ENCODE results near the gene BICDL1.

The BICDL1 gene

DNA sequence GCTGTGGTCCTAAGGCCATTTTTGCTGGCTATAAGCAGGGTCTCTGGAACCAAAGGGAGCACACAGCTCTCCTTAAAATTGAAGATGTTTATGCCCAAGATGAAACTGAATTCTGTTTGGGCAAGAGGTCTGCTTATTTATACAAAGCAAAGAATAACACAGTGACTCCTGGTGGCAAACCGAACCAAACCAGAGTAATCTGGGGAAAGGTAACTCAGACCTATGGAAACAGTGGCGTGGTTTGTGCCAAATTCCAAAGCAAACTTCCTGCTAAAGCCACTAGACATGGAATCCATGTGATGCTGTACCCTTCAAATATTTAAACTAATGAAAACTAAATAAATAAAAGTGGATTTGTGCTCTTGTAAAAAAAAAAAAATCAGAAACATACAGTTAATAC, 29.6 kb upstream of the BICDL1 start:
- ChIA-PET CTCF (no interaction called here), POLR2A (no interaction called here)
- no peaks in the 10 kb centered on the region for H3K4me1 ChIP-seq (ENCODE audit: control insufficient read depth, insufficient read depth, low read length)
- no peaks in the 10 kb centered on the region for H3K36me3 ChIP-seq (ENCODE audit: control insufficient read depth in 2 of 2, insufficient read depth in 1 of 2, low read length in 2 of 2)
- TF ChIP-seq FEZF1 (tag by site-specific recombination; IDR thresholded peaks at IDR 0.05) (no peak), ZNF121 (tag by site-specific recombination; IDR thresholded peaks at IDR 0.05) (no peak)
- TF ChIP-seq, protein P1, sequence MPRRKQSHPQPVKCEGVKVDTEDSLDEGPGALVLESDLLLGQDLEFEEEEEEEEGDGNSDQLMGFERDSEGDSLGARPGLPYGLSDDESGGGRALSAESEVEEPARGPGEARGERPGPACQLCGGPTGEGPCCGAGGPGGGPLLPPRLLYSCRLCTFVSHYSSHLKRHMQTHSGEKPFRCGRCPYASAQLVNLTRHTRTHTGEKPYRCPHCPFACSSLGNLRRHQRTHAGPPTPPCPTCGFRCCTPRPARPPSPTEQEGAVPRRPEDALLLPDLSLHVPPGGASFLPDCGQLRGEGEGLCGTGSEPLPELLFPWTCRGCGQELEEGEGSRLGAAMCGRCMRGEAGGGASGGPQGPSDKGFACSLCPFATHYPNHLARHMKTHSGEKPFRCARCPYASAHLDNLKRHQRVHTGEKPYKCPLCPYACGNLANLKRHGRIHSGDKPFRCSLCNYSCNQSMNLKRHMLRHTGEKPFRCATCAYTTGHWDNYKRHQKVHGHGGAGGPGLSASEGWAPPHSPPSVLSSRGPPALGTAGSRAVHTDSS (tag by site-specific recombination; IDR thresholded peaks at IDR 0.05), result no peak
- no peak overlapping the region for H3K27ac ChIP-seq (ENCODE audit: extremely low read depth, low read depth, low read length)
- H3K9me3 ChIP-seq (ENCODE audit: control insufficient read depth, insufficient read depth, low read depth, low read length), result no peaks in the 10 kb centered on the region
- H3K4me3 ChIP-seq (ENCODE audit: low read depth, low read length), result no peak overlapping the region

DNA sequence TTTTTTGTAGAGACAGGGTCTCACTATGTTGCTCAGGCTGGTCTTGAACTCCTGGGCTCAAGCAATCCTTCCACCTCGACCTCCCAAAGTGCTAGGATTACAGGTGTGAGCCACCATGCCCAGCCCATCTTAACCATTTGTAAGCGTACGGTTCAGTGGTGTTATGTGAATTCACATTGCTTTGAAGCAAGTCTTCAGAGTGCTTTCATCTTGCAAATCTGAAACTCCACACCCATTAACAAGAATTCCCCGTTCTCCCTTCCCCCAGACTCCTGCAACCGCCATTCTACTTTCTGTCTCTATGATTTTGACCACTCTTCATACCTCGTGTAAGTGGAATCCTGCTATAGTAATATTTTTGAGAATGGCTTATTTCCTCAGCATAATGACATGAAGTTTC, 24.9 kb upstream of the BICDL1 start:
- TF ChIP-seq SP7 (tag by site-specific recombination; IDR thresholded peaks at IDR 0.05) (no peak), ZNF354C (tag by site-specific recombination; IDR thresholded peaks at IDR 0.05; ENCODE audit: borderline replicate concordance, low read depth) (no peak), GLIS1 (tag by site-specific recombination; IDR thresholded peaks at IDR 0.05) (no peak), ZBTB7A (tag by site-specific recombination; IDR thresholded peaks at IDR 0.05; ENCODE audit: low read depth) (no peak), GLIS2 (tag by site-specific recombination; IDR thresholded peaks at IDR 0.05) (no peak), KLF16 (tag by site-specific recombination; IDR thresholded peaks at IDR 0.05) (no peak), ZNF560 (tag by site-specific recombination; IDR thresholded peaks at IDR 0.05; ENCODE audit: borderline replicate concordance) (no peak), ZNF239 (tag by site-specific recombination; IDR thresholded peaks at IDR 0.05) (no peak), SCRT1 (tag by site-specific recombination; IDR thresholded peaks at IDR 0.05; ENCODE audit: borderline replicate concordance) (no peak), ZNF121 (tag by site-specific recombination; IDR thresholded peaks at IDR 0.05) (no peak), ZNF248 (tag by site-specific recombination; IDR thresholded peaks at IDR 0.05) (no peak), ZNF274 (IDR thresholded peaks at IDR 0.05; ENCODE audit: low read length) (no peak), ZNF274 (tag by site-specific recombination; IDR thresholded peaks at IDR 0.05; ENCODE audit: borderline replicate concordance) (no peak)
- TF ChIP-seq, protein P2, sequence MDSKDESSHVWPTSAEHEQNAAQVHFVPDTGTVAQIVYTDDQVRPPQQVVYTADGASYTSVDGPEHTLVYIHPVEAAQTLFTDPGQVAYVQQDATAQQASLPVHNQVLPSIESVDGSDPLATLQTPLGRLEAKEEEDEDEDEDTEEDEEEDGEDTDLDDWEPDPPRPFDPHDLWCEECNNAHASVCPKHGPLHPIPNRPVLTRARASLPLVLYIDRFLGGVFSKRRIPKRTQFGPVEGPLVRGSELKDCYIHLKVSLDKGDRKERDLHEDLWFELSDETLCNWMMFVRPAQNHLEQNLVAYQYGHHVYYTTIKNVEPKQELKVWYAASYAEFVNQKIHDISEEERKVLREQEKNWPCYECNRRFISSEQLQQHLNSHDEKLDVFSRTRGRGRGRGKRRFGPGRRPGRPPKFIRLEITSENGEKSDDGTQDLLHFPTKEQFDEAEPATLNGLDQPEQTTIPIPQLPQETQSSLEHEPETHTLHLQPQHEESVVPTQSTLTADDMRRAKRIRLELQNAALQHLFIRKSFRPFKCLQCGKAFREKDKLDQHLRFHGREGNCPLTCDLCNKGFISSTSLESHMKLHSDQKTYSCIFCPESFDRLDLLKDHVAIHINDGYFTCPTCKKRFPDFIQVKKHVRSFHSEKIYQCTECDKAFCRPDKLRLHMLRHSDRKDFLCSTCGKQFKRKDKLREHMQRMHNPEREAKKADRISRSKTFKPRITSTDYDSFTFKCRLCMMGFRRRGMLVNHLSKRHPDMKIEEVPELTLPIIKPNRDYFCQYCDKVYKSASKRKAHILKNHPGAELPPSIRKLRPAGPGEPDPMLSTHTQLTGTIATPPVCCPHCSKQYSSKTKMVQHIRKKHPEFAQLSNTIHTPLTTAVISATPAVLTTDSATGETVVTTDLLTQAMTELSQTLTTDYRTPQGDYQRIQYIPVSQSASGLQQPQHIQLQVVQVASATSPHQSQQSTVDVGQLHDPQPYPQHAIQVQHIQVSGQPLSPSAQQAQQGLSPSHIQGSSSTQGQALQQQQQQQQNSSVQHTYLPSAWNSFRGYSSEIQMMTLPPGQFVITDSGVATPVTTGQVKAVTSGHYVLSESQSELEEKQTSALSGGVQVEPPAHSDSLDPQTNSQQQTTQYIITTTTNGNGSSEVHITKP (tag by site-specific recombination; IDR thresholded peaks at IDR 0.05), result no peak
- TF ChIP-seq, protein P3, sequence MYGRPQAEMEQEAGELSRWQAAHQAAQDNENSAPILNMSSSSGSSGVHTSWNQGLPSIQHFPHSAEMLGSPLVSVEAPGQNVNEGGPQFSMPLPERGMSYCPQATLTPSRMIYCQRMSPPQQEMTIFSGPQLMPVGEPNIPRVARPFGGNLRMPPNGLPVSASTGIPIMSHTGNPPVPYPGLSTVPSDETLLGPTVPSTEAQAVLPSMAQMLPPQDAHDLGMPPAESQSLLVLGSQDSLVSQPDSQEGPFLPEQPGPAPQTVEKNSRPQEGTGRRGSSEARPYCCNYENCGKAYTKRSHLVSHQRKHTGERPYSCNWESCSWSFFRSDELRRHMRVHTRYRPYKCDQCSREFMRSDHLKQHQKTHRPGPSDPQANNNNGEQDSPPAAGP (tag by site-specific recombination; IDR thresholded peaks at IDR 0.05), result no peak
- TF ChIP-seq, protein P4, sequence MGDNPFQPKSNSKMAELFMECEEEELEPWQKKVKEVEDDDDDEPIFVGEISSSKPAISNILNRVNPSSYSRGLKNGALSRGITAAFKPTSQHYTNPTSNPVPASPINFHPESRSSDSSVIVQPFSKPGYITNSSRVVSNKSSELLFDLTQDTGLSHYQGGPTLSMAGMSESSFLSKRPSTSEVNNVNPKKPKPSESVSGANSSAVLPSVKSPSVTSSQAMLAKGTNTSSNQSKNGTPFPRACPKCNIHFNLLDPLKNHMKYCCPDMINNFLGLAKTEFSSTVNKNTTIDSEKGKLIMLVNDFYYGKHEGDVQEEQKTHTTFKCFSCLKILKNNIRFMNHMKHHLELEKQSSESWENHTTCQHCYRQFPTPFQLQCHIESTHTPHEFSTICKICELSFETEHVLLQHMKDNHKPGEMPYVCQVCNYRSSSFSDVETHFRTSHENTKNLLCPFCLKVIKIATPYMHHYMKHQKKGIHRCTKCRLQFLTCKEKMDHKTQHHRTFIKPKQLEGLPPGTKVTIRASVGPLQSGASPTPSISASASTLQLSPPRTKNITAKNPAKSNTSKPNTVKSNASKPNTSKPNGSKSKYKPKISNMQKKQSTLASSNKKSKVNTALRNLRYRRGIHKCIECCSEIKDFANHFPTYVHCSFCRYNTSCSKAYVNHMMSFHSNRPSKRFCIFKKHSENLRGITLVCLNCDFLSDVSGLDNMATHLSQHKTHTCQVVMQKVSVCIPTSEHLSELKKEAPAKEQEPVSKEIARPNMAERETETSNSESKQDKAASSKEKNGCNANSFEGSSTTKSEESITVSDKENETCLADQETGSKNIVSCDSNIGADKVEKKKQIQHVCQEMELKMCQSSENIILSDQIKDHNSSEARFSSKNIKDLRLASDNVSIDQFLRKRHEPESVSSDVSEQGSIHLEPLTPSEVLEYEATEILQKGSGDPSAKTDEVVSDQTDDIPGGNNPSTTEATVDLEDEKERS (tag by site-specific recombination; IDR thresholded peaks at IDR 0.05), result no peak
- TF ChIP-seq, protein P5, sequence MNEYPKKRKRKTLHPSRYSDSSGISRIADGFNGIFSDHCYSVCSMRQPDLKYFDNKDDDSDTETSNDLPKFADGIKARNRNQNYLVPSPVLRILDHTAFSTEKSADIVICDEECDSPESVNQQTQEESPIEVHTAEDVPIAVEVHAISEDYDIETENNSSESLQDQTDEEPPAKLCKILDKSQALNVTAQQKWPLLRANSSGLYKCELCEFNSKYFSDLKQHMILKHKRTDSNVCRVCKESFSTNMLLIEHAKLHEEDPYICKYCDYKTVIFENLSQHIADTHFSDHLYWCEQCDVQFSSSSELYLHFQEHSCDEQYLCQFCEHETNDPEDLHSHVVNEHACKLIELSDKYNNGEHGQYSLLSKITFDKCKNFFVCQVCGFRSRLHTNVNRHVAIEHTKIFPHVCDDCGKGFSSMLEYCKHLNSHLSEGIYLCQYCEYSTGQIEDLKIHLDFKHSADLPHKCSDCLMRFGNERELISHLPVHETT (tag by site-specific recombination; IDR thresholded peaks at IDR 0.05), result no peak
- TF ChIP-seq, protein P6, sequence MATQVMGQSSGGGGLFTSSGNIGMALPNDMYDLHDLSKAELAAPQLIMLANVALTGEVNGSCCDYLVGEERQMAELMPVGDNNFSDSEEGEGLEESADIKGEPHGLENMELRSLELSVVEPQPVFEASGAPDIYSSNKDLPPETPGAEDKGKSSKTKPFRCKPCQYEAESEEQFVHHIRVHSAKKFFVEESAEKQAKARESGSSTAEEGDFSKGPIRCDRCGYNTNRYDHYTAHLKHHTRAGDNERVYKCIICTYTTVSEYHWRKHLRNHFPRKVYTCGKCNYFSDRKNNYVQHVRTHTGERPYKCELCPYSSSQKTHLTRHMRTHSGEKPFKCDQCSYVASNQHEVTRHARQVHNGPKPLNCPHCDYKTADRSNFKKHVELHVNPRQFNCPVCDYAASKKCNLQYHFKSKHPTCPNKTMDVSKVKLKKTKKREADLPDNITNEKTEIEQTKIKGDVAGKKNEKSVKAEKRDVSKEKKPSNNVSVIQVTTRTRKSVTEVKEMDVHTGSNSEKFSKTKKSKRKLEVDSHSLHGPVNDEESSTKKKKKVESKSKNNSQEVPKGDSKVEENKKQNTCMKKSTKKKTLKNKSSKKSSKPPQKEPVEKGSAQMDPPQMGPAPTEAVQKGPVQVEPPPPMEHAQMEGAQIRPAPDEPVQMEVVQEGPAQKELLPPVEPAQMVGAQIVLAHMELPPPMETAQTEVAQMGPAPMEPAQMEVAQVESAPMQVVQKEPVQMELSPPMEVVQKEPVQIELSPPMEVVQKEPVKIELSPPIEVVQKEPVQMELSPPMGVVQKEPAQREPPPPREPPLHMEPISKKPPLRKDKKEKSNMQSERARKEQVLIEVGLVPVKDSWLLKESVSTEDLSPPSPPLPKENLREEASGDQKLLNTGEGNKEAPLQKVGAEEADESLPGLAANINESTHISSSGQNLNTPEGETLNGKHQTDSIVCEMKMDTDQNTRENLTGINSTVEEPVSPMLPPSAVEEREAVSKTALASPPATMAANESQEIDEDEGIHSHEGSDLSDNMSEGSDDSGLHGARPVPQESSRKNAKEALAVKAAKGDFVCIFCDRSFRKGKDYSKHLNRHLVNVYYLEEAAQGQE (tag by site-specific recombination; IDR thresholded peaks at IDR 0.05), result no peak
- Histone ChIP-seq H3K9me3 (ENCODE audit: control insufficient read depth, insufficient read depth, low read depth, low read length) (no peaks in the 10 kb centered on the region), H3K4me1 (ENCODE audit: control insufficient read depth, insufficient read depth, low read length) (no peaks in the 10 kb centered on the region), H3K27ac (ENCODE audit: extremely low read depth, low read depth, low read length) (no peak overlapping the region), H3K4me3 (ENCODE audit: low read depth, low read length) (no peak overlapping the region), H3K36me3 (ENCODE audit: control insufficient read depth in 2 of 2, insufficient read depth in 1 of 2, low read length in 2 of 2) (no peaks in the 10 kb centered on the region)
- CTCF ChIA-PET, result interaction anchor here (0.6 kb wide), 1 partner anchor 19 kb away, joined by 4 read pairs; no protein-coding TSS in a partner anchor
- POLR2A ChIA-PET, result no interaction called here
